ENCODE results near the gene MBD5.
A peak's percentile ranks its signal among the peaks of the same experiment; 100 is the strongest.

Gene MBD5

GRCh38 chr2:148509288-148509902 is 488.5 kb downstream of the MBD5 start:
- TF ChIP-seq SUZ12 (IDR thresholded peaks at IDR 0.05): no peak
- peak; percentile 89 for TF ChIP-seq L3MBTL2 (conservative IDR thresholded peaks at IDR 0.05)
- no peak for TF ChIP-seq FOXM1 (IDR thresholded peaks at IDR 0.05; ENCODE audit: borderline replicate concordance)
- ChIA-PET CTCF (interaction anchor here (0.6 to 1.1 kb wide), 12 partner anchors 9 to 580 kb away, joined by 3 to 8 read pairs (median 3); no protein-coding TSS in a partner anchor), POLR2A (interaction anchor here (0.6 kb wide), 1 partner anchor 19 kb away, joined by 3 read pairs; no protein-coding TSS in a partner anchor)
- peak; percentile 86 for DNase-seq (ENCODE audit: extremely low spot score)

DNA sequence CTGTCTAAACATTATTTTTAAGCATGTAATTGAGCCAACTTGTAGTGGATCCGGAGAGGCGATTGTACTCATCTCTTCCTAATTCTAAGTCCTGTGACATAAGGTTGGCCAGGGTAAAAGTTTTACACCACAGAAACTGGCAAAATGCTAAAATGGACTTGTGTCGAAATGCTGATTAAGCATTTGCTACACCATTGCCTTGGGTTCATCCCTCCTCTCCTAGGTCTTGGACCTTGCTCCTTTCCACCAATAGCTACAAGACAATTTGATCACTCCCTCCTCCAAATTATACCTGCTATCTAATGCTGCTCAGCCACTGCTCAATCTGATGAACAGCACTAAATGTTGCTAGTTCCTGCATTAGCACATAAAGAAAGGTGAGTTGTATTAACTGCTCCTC is 491.0 kb downstream of the MBD5 start:
- POLR2A ChIA-PET: no interaction called here
- CTCF ChIA-PET: no interaction called here
- DNase-seq (ENCODE audit: extremely low spot score): no peak
- TF ChIP-seq NFRKB (IDR thresholded peaks at IDR 0.05) (no peak), ZNF384 (IDR thresholded peaks at IDR 0.05) (no peak), ARNT (IDR thresholded peaks at IDR 0.05) (no peak), FOXK2 (IDR thresholded peaks at IDR 0.05) (no peak), LEF1 (IDR thresholded peaks at IDR 0.05; ENCODE audit: borderline replicate concordance) (no peak), TARDBP (IDR thresholded peaks at IDR 0.05) (no peak), CTBP1 (IDR thresholded peaks at IDR 0.05; ENCODE audit: borderline replicate concordance) (no peak), FOXA1 (IDR thresholded peaks at IDR 0.05) (no peak), L3MBTL2 (conservative IDR thresholded peaks at IDR 0.05) (no peak), FOXM1 (IDR thresholded peaks at IDR 0.05; ENCODE audit: borderline replicate concordance) (no peak), ELF4 (IDR thresholded peaks at IDR 0.05) (no peak), PKNOX1 (IDR thresholded peaks at IDR 0.05) (no peak), HDGF (IDR thresholded peaks at IDR 0.05; ENCODE audit: borderline replicate concordance) (no peak), SP1 (IDR thresholded peaks at IDR 0.05) (no peak), BHLHE40 (IDR thresholded peaks at IDR 0.05; ENCODE audit: borderline replicate concordance) (no peak), SUZ12 (IDR thresholded peaks at IDR 0.05) (no peak)

GRCh38 chr2:148512501-148512900 is 491.6 kb downstream of the MBD5 start:
- no peak for DNase-seq (ENCODE audit: extremely low spot score)
- CTCF ChIA-PET: no interaction called here
- TF ChIP-seq SUZ12 (IDR thresholded peaks at IDR 0.05) (no peak), ARNT (IDR thresholded peaks at IDR 0.05) (no peak), SP1 (IDR thresholded peaks at IDR 0.05) (no peak), FOXA1 (IDR thresholded peaks at IDR 0.05) (no peak), PKNOX1 (IDR thresholded peaks at IDR 0.05) (no peak), LEF1 (IDR thresholded peaks at IDR 0.05; ENCODE audit: borderline replicate concordance) (no peak), ZNF384 (IDR thresholded peaks at IDR 0.05) (no peak), HDGF (IDR thresholded peaks at IDR 0.05; ENCODE audit: borderline replicate concordance) (no peak)
- POLR2A ChIA-PET: no interaction called here

- POLR2A ChIA-PET: no interaction called here
- CTCF ChIA-PET: interaction anchor here (0.7 kb wide), 1 partner anchor 67 kb away, joined by 3 read pairs; no protein-coding TSS in a partner anchor
- no peak for DNase-seq (ENCODE audit: extremely low spot score)
- TF ChIP-seq SUZ12 (IDR thresholded peaks at IDR 0.05): no peak
- no peak for TF ChIP-seq NFRKB (IDR thresholded peaks at IDR 0.05)
- TF ChIP-seq SP1 (IDR thresholded peaks at IDR 0.05): no peak
- TF ChIP-seq PKNOX1 (IDR thresholded peaks at IDR 0.05): no peak
- TF ChIP-seq ARNT (IDR thresholded peaks at IDR 0.05): no peak
- TF ChIP-seq CTBP1 (IDR thresholded peaks at IDR 0.05; ENCODE audit: borderline replicate concordance): no peak
- no peak for TF ChIP-seq ZNF384 (IDR thresholded peaks at IDR 0.05)
Measured at GRCh38 chr2:148513427-148513826, 492.5 kb downstream of the MBD5 start.

DNA sequence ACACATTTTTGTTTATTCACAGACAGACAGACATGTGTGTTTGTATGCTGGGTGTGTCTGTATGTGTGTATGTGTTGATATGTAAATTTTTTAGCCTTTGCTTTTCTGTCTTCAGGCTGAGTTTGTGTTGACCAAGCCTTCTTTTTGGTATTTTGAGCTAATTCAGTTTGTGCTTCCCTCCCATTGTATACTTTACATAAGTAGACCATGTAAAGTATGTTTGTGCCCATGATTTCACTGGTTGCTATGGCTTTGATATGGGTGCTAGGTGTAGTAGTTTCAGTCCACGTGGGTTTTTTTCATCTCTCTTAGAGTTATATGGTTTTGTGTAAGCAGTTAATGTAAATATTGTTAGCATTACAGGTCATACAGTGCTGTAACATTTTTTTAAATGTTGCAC is 494.2 kb downstream of the MBD5 start:
- ChIA-PET POLR2A (no interaction called here), CTCF (no interaction called here)

GRCh38 chr2:148515976-148516375 is 495.1 kb downstream of the MBD5 start:
- POLR2A ChIA-PET: no interaction called here
- no peak for DNase-seq (ENCODE audit: extremely low spot score)
- CTCF ChIA-PET: no interaction called here
- no peak for TF ChIP-seq SP1 (IDR thresholded peaks at IDR 0.05)
- TF ChIP-seq L3MBTL2 (conservative IDR thresholded peaks at IDR 0.05): no peak
- TF ChIP-seq LEF1 (IDR thresholded peaks at IDR 0.05; ENCODE audit: borderline replicate concordance): no peak
- TF ChIP-seq FOXM1 (IDR thresholded peaks at IDR 0.05; ENCODE audit: borderline replicate concordance): no peak
- TF ChIP-seq FOXK2 (IDR thresholded peaks at IDR 0.05): no peak
- no peak for TF ChIP-seq BHLHE40 (IDR thresholded peaks at IDR 0.05; ENCODE audit: borderline replicate concordance)
- TF ChIP-seq HDGF (IDR thresholded peaks at IDR 0.05; ENCODE audit: borderline replicate concordance): no peak
- TF ChIP-seq TARDBP (IDR thresholded peaks at IDR 0.05): no peak
- no peak for TF ChIP-seq PKNOX1 (IDR thresholded peaks at IDR 0.05)

More for the DNA sequence above, 494.2 kb downstream of the MBD5 start:
- DNase-seq (ENCODE audit: extremely low spot score): no peak
- TF ChIP-seq ARNT (IDR thresholded peaks at IDR 0.05) (no peak), FOXA1 (IDR thresholded peaks at IDR 0.05) (no peak), SP1 (IDR thresholded peaks at IDR 0.05) (no peak), BHLHE40 (IDR thresholded peaks at IDR 0.05; ENCODE audit: borderline replicate concordance) (no peak), CTBP1 (IDR thresholded peaks at IDR 0.05; ENCODE audit: borderline replicate concordance) (no peak), L3MBTL2 (conservative IDR thresholded peaks at IDR 0.05) (no peak), HDGF (IDR thresholded peaks at IDR 0.05; ENCODE audit: borderline replicate concordance) (no peak), ELF4 (IDR thresholded peaks at IDR 0.05) (no peak), PKNOX1 (IDR thresholded peaks at IDR 0.05) (no peak)
